ENCODE results near the gene ARHGEF39. TPM values are rescaled to one million over a fixed set of nuclear protein-coding genes. Genes with fewer than 3 reads are reported as not detected.
A peak's percentile ranks its signal among the peaks of the same experiment; 100 is the strongest.

ARHGEF39 gene
- total RNA-seq, 1 experiment from 2014 or later, result 15.4 TPM

- no peak for TF ChIP-seq CTCF (IDR thresholded peaks at IDR 0.05; ENCODE audit: unreplicated experiment)
- Mint-ChIP-seq H3K36me3 (ENCODE audit: insufficient read depth, unreplicated experiment) (peaks cover 48% of the 10 kb centered on the region), H3K27ac (ENCODE audit: unreplicated experiment) (no peak overlapping the region), H3K9me3 (ENCODE audit: low read depth, unreplicated experiment) (no peaks in the 10 kb centered on the region), H3K27me3 (ENCODE audit: unreplicated experiment) (no peaks in the 10 kb centered on the region), H3K4me3 (ENCODE audit: low read depth, unreplicated experiment) (no peak overlapping the region), H3K4me1 (ENCODE audit: low read depth, unreplicated experiment) (peaks cover 16% of the 10 kb centered on the region)
- intact Hi-C loops (cut with micrococcal nuclease; ENCODE audit: unreplicated experiment), result no loop called here
- no TSS peak for BruUV-seq (replicated peaks)
- CTCF ChIA-PET, result interaction anchor here (0.7 kb wide), 1 partner anchor 11 kb away, joined by 3 read pairs; no protein-coding TSS in a partner anchor
- DNase-seq, result no peak
Observed at GRCh38 chr9:35685506-35685905, 20.5 kb upstream of the ARHGEF39 start.

GRCh38 chr9:35684921-35685320 lies 19.9 kb upstream of the ARHGEF39 start:
- Mint-ChIP-seq H3K27ac (ENCODE audit: unreplicated experiment) (no peak overlapping the region), H3K27me3 (ENCODE audit: unreplicated experiment) (no peaks in the 10 kb centered on the region), H3K4me3 (ENCODE audit: low read depth, unreplicated experiment) (no peak overlapping the region), H3K36me3 (ENCODE audit: insufficient read depth, unreplicated experiment) (peaks cover 45% of the 10 kb centered on the region), H3K9me3 (ENCODE audit: low read depth, unreplicated experiment) (no peaks in the 10 kb centered on the region), H3K4me1 (ENCODE audit: low read depth, unreplicated experiment) (peaks cover 16% of the 10 kb centered on the region)
- DNase-seq, result no peak
- no peak for TF ChIP-seq CTCF (IDR thresholded peaks at IDR 0.05; ENCODE audit: unreplicated experiment)
- intact Hi-C loops (cut with micrococcal nuclease; ENCODE audit: unreplicated experiment), result no loop called here
- CTCF ChIA-PET, result no interaction called here
- BruUV-seq (replicated peaks), result no TSS peak

GRCh38 chr9:35683323-35683722 lies 18.3 kb upstream of the ARHGEF39 start:
- no peak overlapping the region for H3K27ac Mint-ChIP-seq (ENCODE audit: unreplicated experiment)
- H3K27me3 Mint-ChIP-seq (ENCODE audit: unreplicated experiment), result no peaks in the 10 kb centered on the region
- H3K36me3 Mint-ChIP-seq (ENCODE audit: insufficient read depth, unreplicated experiment), result peaks cover 32% of the 10 kb centered on the region
- no peaks in the 10 kb centered on the region for H3K9me3 Mint-ChIP-seq (ENCODE audit: low read depth, unreplicated experiment)
- CTCF ChIA-PET, result no interaction called here
- H3K4me1 Mint-ChIP-seq (ENCODE audit: low read depth, unreplicated experiment), result peaks cover 16% of the 10 kb centered on the region
- no peak overlapping the region for H3K4me3 Mint-ChIP-seq (ENCODE audit: low read depth, unreplicated experiment)
- no peak for TF ChIP-seq CTCF (IDR thresholded peaks at IDR 0.05; ENCODE audit: unreplicated experiment)
- DNase-seq, result no peak
- no TSS peak for BruUV-seq (replicated peaks)
- intact Hi-C loops (cut with micrococcal nuclease; ENCODE audit: unreplicated experiment), result no loop called here

GRCh38 chr9:35682520-35683315 lies 17.7 kb upstream of the ARHGEF39 start:
- BruUV-seq (replicated peaks), result no TSS peak

More at GRCh38 chr9:35682520-35683315, 17.7 kb upstream of the ARHGEF39 start:
- H3K4me3 Mint-ChIP-seq (ENCODE audit: low read depth, unreplicated experiment), result no peak overlapping the region
- peak overlapping the region; percentile 36 for H3K27ac Mint-ChIP-seq (ENCODE audit: unreplicated experiment)
- peaks cover 29% of the 10 kb centered on the region for H3K36me3 Mint-ChIP-seq (ENCODE audit: insufficient read depth, unreplicated experiment)
- H3K9me3 Mint-ChIP-seq (ENCODE audit: low read depth, unreplicated experiment), result no peaks in the 10 kb centered on the region
- CTCF ChIA-PET, result no interaction called here
- no peaks in the 10 kb centered on the region for H3K27me3 Mint-ChIP-seq (ENCODE audit: unreplicated experiment)
- intact Hi-C loops (cut with micrococcal nuclease; ENCODE audit: unreplicated experiment), result no loop called here
- no peak for DNase-seq
- H3K4me1 Mint-ChIP-seq (ENCODE audit: low read depth, unreplicated experiment), result peaks cover 15% of the 10 kb centered on the region
- no peak for TF ChIP-seq CTCF (IDR thresholded peaks at IDR 0.05; ENCODE audit: unreplicated experiment)
